RWPE2 (cell line): ENCODE measurements around the gene SPOCD1.

ENCODE experiments used
- ATAC-seq: fragments of 200-7000 bp; cut with Tn5 transposase; 3 replicates; pipeline ENCODE4 v1.9.1; 2021; ENCODE audit warnings: low read depth
- DNase-seq: peaks from one replicate; pipeline ENCODE4 v3.0.0-alpha.2; 2020; ENCODE audit warnings: low spot score
- H3K27ac ChIP-seq: fragments of 450-650 bp; 2 replicates; pipeline ENCODE4 v1.5.1; 2017; ENCODE audit warnings: mild to moderate bottlenecking; ENCODE audit not compliant: poor library complexity, severe bottlenecking
- H3K27me3 ChIP-seq: fragments of 250-450 bp; sonication (Bioruptor Pico); 2 replicates; pipeline ENCODE4 v1.5.1; 2021; ENCODE audit warnings: mild to moderate bottlenecking, moderate library complexity; ENCODE audit not compliant: insufficient read depth, poor library complexity, severe bottlenecking
- H3K36me3 ChIP-seq: fragments of 250-450 bp; sonication (Bioruptor Pico); 2 replicates; pipeline ENCODE4 v1.5.1; 2020; ENCODE audit warnings: low read depth, mild to moderate bottlenecking, moderate library complexity
- H3K4me1 ChIP-seq: fragments of 250-450 bp; sonication (Bioruptor Pico); 2 replicates; pipeline ENCODE4 v1.5.1; 2021; ENCODE audit warnings: mild to moderate bottlenecking, moderate library complexity; ENCODE audit not compliant: insufficient read depth, poor library complexity, severe bottlenecking
- H3K4me3 ChIP-seq: fragments of 250-450 bp; sonication (Bioruptor Pico); 2 replicates; pipeline ENCODE4 v1.5.1; 2021; ENCODE audit warnings: mild to moderate bottlenecking, moderate library complexity; ENCODE audit not compliant: severe bottlenecking
- H3K9me3 ChIP-seq: fragments of 250-450 bp; sonication (Bioruptor Pico); 2 replicates; pipeline ENCODE4 v1.5.1; 2021; ENCODE audit warnings: mild to moderate bottlenecking, moderate library complexity; ENCODE audit not compliant: severe bottlenecking
- CTCF ChIP-seq: fragments of 450-650 bp; IDR thresholded peaks from one replicate; pipeline ENCODE4 v1.5.1; 2017; ENCODE audit warnings: mild to moderate bottlenecking, moderate library complexity; ENCODE audit not compliant: poor library complexity, severe bottlenecking

Gene SPOCD1

GRCh38 chr1:31769720-31770390 is 46.0 kb downstream of the SPOCD1 start:
- H3K4me1 ChIP-seq, result no peaks in the 10 kb centered on the region
- H3K9me3 ChIP-seq, result no peaks in the 10 kb centered on the region
- no peak for TF ChIP-seq CTCF
- no peak overlapping the region for H3K27ac ChIP-seq
- peaks cover 21% of the 10 kb centered on the region for H3K27me3 ChIP-seq
- ATAC-seq (0 out of 3 replicates have a peak, but pooled peaks have one; percentile 5), DNase-seq (no peak)
- H3K36me3 ChIP-seq, result no peaks in the 10 kb centered on the region
- H3K4me3 ChIP-seq, result no peak overlapping the region

GRCh38 chr1:31768939-31769704 is 46.7 kb downstream of the SPOCD1 start:
- ATAC-seq (no peak), DNase-seq (no peak)
- H3K36me3 ChIP-seq, result no peaks in the 10 kb centered on the region
- peaks cover 21% of the 10 kb centered on the region for H3K27me3 ChIP-seq
- no peaks in the 10 kb centered on the region for H3K9me3 ChIP-seq
- no peak overlapping the region for H3K27ac ChIP-seq
- TF ChIP-seq CTCF, result no peak
- no peaks in the 10 kb centered on the region for H3K4me1 ChIP-seq
- no peak overlapping the region for H3K4me3 ChIP-seq

GRCh38 chr1:31768407-31768907 is 47.4 kb downstream of the SPOCD1 start:
- ATAC-seq (no peak), DNase-seq (no peak)
- Histone ChIP-seq H3K27me3 (peaks cover 19% of the 10 kb centered on the region), H3K9me3 (no peaks in the 10 kb centered on the region), H3K4me3 (no peak overlapping the region), H3K4me1 (no peaks in the 10 kb centered on the region), H3K36me3 (no peaks in the 10 kb centered on the region), H3K27ac (no peak overlapping the region)
- TF ChIP-seq CTCF, result no peak

- Histone ChIP-seq H3K27me3 (peaks cover 11% of the 10 kb centered on the region), H3K4me3 (no peak overlapping the region), H3K27ac (no peak overlapping the region), H3K4me1 (no peaks in the 10 kb centered on the region), H3K36me3 (no peaks in the 10 kb centered on the region), H3K9me3 (no peaks in the 10 kb centered on the region)
- DNase-seq, result no peak
- ATAC-seq, result no peak
- no peak for TF ChIP-seq CTCF
Observed at GRCh38 chr1:31767225-31767624, 48.6 kb downstream of the SPOCD1 start.

DNA sequence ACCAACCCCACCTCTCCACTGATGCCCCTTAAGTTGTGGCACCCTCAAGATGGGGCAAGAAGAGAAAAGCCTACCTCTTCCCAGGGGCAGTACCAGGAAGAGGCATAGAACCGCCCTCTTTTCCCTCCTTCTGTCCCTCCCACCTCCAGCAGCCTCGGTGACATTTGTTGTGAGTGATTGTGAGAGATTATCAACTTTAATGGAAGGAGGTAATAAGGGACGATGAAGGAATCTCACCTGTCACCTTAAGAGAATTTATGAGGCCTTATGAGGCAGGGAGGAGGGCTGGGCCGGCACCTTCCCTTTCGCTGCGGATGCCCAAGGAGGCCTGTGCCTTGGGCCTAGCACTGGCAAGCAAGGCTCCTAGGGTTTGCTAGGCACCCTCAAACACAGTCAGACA is 50.3 kb downstream of the SPOCD1 start:
- no peak for TF ChIP-seq CTCF
- Histone ChIP-seq H3K36me3 (no peaks in the 10 kb centered on the region), H3K4me3 (no peak overlapping the region), H3K27me3 (peaks cover 4% of the 10 kb centered on the region), H3K27ac (no peak overlapping the region), H3K9me3 (no peaks in the 10 kb centered on the region), H3K4me1 (peaks cover 12% of the 10 kb centered on the region)
- ATAC-seq (no peak), DNase-seq (no peak)
